Measurements from ENCODE around the gene DOCK6. TPM values are rescaled to one million over a fixed set of nuclear protein-coding genes. Genes with fewer than 3 reads are reported as not detected.

The DOCK6 gene
- total and polyA plus RNA-seq, 10 of the 15 experiments (the other 5 are each of a cell fraction or from before 2014, with no cell fraction given), result 0.76 to 24.8 (median 4.7) TPM

DNA sequence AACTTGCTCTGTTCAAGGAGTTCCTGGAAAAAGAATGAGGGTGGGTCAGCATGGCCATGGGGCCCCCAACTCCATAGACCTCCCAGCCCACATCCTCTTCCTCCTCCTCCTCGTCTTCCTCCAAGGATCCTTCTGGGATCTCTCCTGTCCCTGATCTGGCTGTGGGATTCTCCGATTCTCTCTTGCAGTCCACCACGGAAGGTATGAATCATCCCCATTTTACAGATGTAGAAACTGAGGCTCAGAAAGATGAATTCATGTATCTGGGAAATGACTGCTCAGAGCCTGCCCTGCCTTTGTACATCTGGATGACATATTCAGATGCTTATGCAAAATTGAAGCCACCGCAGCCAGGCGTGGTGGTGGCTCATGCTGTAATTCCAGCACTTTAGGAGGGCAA is 62.8 kb downstream of the DOCK6 start:
- CTCF ChIA-PET, result interaction anchor here (0.6 kb wide), 1 partner anchor 85 kb away, joined by 3 read pairs; no protein-coding TSS in a partner anchor
- no peak for DNase-seq (ENCODE audit: low read depth, low spot score)
- Histone ChIP-seq H3K27ac (ENCODE audit: control insufficient read depth, insufficient read depth) (no peak overlapping the region), H3K9ac (ENCODE audit: control insufficient read depth, insufficient read depth, low read length) (no peak overlapping the region), H3K9me3 (replicated peaks; ENCODE audit: control insufficient read depth, insufficient read depth, low read length) (no peaks in the 10 kb centered on the region), H2AFZ (ENCODE audit: control insufficient read depth, low read depth, low read length) (no peak overlapping the region), H4K20me1 (ENCODE audit: control insufficient read depth, insufficient read depth) (no peaks in the 10 kb centered on the region), H3K36me3 (ENCODE audit: control insufficient read depth in 2 of 2, insufficient read depth in 2 of 2, low read length in 1 of 2) (no peaks in the 10 kb centered on the region), H3K4me2 (ENCODE audit: control insufficient read depth, insufficient read depth) (no peak overlapping the region), H3K27me3 (replicated peaks in 1 of 2; ENCODE audit: control insufficient read depth in 2 of 2, insufficient read depth in 2 of 2, low read length in 1 of 2) (no peaks in the 10 kb centered on the region), H3K4me1 (ENCODE audit: control insufficient read depth, insufficient read depth, low read length) (peaks cover 11% of the 10 kb centered on the region), H3K4me3 (no peak overlapping the region), H3K79me2 (ENCODE audit: control insufficient read depth, insufficient read depth, low read length) (peaks cover 3% of the 10 kb centered on the region)
- BruUV-seq (replicated peaks), result no TSS peak
- RAD21 ChIA-PET (ENCODE audit: unreplicated experiment), result no interaction called here
- no peak for FAIRE-seq
- ATAC-seq, result no peak
- intact Hi-C loops (cut with micrococcal nuclease; ENCODE audit: unreplicated experiment) (no loop called here), in situ Hi-C loops (cut with MboI) (no loop called here)
- POLR2A ChIA-PET, result no interaction called here
- TF ChIP-seq NFIC (IDR thresholded peaks at IDR 0.05; ENCODE audit: low read depth, low read length), result no peak
- TF ChIP-seq RUNX3 (IDR thresholded peaks at IDR 0.05; ENCODE audit: low read length), result no peak
- no peak for TF ChIP-seq SMAD1 (IDR thresholded peaks at IDR 0.05; ENCODE audit: low read depth, partially characterized antibody)
- TF ChIP-seq, protein P1, sequence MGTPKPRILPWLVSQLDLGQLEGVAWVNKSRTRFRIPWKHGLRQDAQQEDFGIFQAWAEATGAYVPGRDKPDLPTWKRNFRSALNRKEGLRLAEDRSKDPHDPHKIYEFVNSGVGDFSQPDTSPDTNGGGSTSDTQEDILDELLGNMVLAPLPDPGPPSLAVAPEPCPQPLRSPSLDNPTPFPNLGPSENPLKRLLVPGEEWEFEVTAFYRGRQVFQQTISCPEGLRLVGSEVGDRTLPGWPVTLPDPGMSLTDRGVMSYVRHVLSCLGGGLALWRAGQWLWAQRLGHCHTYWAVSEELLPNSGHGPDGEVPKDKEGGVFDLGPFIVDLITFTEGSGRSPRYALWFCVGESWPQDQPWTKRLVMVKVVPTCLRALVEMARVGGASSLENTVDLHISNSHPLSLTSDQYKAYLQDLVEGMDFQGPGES (IDR thresholded peaks at IDR 0.05), result no peak
- TF ChIP-seq IKZF2 (IDR thresholded peaks at IDR 0.05), result no peak
- no peak for TF ChIP-seq CEBPB (IDR thresholded peaks at IDR 0.05; ENCODE audit: borderline replicate concordance in 1 of 2, low read depth in 2 of 2, low read length in 2 of 2)
- no peak for TF ChIP-seq BCL11A (IDR thresholded peaks at IDR 0.05; ENCODE audit: low read depth, low read length)
- no peak for TF ChIP-seq RELA (IDR thresholded peaks at IDR 0.05; ENCODE audit: borderline replicate concordance, partially characterized antibody)
- TF ChIP-seq NR2C2 (IDR thresholded peaks at IDR 0.05; ENCODE audit: borderline replicate concordance, control insufficient read depth, insufficient read length, low read depth), result no peak
- no peak for TF ChIP-seq JUNB (IDR thresholded peaks at IDR 0.05)
- TF ChIP-seq BACH1 (IDR thresholded peaks at IDR 0.05; ENCODE audit: borderline replicate concordance), result no peak
- no peak for TF ChIP-seq SREBF1 (IDR thresholded peaks at IDR 0.05; ENCODE audit: low read length)
- no peak for TF ChIP-seq ZBED1 (IDR thresholded peaks at IDR 0.05; ENCODE audit: borderline replicate concordance)
- TF ChIP-seq, protein P2, sequence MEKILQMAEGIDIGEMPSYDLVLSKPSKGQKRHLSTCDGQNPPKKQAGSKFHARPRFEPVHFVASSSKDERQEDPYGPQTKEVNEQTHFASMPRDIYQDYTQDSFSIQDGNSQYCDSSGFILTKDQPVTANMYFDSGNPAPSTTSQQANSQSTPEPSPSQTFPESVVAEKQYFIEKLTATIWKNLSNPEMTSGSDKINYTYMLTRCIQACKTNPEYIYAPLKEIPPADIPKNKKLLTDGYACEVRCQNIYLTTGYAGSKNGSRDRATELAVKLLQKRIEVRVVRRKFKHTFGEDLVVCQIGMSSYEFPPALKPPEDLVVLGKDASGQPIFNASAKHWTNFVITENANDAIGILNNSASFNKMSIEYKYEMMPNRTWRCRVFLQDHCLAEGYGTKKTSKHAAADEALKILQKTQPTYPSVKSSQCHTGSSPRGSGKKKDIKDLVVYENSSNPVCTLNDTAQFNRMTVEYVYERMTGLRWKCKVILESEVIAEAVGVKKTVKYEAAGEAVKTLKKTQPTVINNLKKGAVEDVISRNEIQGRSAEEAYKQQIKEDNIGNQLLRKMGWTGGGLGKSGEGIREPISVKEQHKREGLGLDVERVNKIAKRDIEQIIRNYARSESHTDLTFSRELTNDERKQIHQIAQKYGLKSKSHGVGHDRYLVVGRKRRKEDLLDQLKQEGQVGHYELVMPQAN (conservative IDR thresholded peaks at IDR 0.05), result no peak
- TF ChIP-seq SMARCA5 (IDR thresholded peaks at IDR 0.05), result no peak
- no peak for TF ChIP-seq HDAC6 (IDR thresholded peaks at IDR 0.05; ENCODE audit: unreplicated experiment)
- TF ChIP-seq HDAC2 (IDR thresholded peaks at IDR 0.05), result no peak
- TF ChIP-seq KLF5 (IDR thresholded peaks at IDR 0.05; ENCODE audit: partially characterized antibody), result no peak
- TF ChIP-seq, protein P3, sequence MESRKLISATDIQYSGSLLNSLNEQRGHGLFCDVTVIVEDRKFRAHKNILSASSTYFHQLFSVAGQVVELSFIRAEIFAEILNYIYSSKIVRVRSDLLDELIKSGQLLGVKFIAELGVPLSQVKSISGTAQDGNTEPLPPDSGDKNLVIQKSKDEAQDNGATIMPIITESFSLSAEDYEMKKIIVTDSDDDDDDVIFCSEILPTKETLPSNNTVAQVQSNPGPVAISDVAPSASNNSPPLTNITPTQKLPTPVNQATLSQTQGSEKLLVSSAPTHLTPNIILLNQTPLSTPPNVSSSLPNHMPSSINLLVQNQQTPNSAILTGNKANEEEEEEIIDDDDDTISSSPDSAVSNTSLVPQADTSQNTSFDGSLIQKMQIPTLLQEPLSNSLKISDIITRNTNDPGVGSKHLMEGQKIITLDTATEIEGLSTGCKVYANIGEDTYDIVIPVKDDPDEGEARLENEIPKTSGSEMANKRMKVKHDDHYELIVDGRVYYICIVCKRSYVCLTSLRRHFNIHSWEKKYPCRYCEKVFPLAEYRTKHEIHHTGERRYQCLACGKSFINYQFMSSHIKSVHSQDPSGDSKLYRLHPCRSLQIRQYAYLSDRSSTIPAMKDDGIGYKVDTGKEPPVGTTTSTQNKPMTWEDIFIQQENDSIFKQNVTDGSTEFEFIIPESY (IDR thresholded peaks at IDR 0.05), result no peak
- 67% methylated on average over 5 of the region's 5 CpGs for WGBS (ENCODE audit: insufficient coverage, insufficient replicate concordance, low lambda C conversion rate, missing lambda C conversion rate)
- SMC1A ChIA-PET (ENCODE audit: uncharacterized antibody, unreplicated experiment), result no interaction called here
